Peyer's patch (tissue), 4 donors: Measurements from ENCODE around the gene NKX6-2.

ENCODE experiments used
- CTCF ChIP-seq, 6 experiments: fragments of 450-650 bp in 4 of 6; fragments of 200-600 bp in 2 of 6; sonication (generic) in 1 of 6; IDR thresholded peaks; one replicate each; pipeline ENCODE4 v1.5.1; 2017 to 2019; ENCODE audit warnings: antibody characterized with exemption in 6 of 6, mild to moderate bottlenecking in 3 of 6, moderate library complexity in 1 of 6
- POLR2A ChIP-seq, 2 donors: fragments of 450-650 bp; IDR thresholded peaks; one replicate each; pipeline ENCODE4 v1.5.1; 2017; ENCODE audit warnings: antibody characterized with exemption in 2 of 2, mild to moderate bottlenecking in 2 of 2, moderate library complexity in 2 of 2

- no peak for TF ChIP-seq CTCF (IDR thresholded peaks at IDR 0.05)
- no peak for TF ChIP-seq POLR2A (IDR thresholded peaks at IDR 0.05)
Measured at GRCh38 chr10:132812520-132812919, 26.6 kb upstream of the NKX6-2 start.
